Middle frontal gyrus (tissue), 1 donor: ENCODE results near the gene FGB.

Experiments
- DNase-seq: peaks from one replicate; pipeline ENCODE4 v3.0.0-alpha.2; 2015; ENCODE audit warnings: low spot score; ENCODE audit errors: extremely low spot score

Gene FGB

DNA sequence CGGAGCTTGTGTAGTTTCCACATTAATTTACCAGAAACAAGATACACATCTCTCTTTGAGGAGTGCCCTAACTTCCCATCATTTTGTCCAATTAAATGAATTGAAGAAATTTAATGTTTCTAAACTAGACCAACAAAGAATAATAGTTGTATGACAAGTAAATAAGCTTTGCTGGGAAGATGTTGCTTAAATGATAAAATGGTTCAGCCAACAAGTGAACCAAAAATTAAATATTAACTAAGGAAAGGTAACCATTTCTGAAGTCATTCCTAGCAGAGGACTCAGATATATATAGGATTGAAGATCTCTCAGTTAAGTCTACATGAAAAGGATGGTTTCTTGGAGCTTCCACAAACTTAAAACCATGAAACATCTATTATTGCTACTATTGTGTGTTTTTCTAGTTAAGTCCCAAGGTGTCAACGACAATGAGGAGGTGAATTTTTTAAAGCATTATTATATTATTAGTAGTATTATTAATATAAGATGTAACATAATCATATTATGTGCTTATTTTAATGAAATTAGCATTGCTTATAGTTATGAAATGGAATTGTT, at the start of gene FGB:
FGB (plus strand) TSS at position 315 of the 558 bp plus-strand sequence; CDS start at position 323, 8 bp downstream.
- DNase-seq, result no peak

DNA sequence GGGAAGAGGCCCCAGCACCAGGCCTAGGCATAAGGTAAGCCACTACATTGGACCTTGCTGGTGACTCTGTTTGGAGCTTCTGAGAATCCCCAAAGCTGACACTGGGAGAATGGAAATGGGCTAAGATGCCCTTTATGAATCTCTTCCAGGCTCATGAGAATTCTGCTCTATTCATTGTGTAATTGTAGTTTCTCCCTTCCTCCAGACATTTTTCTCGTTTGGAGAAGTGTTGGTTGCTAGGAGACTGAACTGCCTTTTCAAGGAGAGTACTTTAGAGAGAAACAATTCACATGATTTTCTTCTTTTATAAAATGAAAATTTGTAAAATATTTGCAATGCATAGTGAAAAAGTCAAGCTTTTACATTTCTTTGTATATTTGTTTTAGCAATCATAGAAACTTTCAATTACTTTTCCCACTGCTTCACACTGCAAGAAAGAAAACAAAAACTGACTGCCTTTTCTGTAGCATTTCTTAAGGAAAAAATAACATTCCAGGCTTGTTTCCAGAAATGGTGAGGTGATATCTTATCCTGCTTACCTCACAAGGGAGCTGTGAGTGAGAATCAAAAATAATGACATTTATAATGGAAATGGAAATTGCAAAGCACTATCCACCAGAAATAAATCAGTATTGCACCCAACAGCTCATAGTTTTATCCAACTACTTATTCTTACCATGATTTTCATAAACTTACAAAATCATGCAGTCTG, 46.3 kb upstream of the FGB start:
- DNase-seq, result peak; percentile 37

DNA sequence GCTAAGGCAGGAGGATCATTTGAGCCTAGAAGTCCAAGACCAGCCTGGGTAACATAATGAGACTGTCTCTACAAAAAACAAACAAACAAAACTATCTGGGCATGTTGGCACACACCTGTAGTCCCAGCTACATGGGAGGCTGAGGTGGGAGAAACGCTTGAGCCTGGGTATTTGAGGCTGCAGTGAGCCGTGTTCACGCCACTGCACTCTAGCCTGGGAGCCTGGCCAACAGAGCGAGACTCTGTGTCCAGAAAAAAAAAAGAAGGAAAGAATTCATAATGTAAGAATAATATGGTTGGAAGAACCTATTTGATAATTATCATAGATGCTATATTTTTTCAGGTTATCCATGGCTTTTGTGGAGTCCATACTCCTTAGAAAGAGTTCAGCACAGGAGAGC, 45.2 kb upstream of the FGB start:
- no peak for DNase-seq

DNA sequence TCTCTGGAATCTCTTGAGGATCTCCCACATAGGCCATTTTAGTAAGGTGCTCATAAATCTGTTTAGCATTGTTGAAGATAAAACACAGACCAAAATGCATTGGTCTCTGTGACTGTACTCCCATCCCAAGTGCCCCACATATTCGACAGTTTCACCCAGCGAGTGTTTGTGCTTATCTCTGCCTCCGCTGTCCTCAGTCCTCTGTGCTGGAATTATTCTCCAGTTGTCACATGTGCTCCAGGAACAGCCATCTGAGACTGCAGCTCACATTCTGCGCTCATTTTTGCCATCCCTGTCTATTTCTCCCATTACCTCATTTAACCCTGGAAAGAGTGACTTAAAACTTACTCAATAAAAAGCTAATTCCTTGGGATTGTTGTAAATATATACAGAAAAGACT, 43.6 kb upstream of the FGB start:
- no peak for DNase-seq

DNA sequence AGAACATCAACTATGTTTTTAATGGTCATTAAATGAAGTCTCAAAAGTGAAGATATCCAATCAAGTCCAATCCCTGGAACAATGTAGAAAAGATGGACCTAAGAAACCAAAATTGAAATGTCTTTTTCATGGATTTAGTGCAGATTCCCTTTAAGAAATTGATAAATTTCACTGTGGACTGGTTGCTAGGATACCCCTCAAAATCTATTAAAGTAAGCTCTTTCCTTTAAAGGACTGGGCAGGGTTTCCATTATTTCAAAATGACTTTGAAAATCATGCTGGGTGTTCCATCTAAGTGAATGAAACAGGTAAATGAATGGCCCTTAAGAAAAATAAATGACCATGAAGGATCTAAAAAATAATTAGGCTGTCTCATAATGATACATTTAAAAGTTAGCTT, 41.2 kb upstream of the FGB start:
- DNase-seq, result no peak

DNA sequence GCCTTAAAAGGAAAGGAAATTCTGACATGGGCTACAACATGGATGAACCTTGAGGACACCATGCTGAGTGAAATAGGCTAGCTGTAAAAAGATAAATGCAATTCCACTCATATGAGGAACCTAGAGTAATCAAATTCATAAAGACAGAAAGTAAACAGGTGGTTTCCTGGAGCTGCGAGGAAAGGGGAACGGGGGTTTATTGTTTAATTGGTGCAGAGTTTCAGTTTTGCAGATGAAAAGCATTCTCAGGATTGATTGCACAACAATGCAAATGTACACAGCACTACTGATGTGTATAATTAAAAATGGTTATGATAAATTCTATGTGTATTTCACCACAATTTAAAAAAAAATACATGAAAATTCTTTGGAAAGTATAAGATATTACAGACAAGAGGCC, 36.7 kb upstream of the FGB start:
- no peak for DNase-seq

DNA sequence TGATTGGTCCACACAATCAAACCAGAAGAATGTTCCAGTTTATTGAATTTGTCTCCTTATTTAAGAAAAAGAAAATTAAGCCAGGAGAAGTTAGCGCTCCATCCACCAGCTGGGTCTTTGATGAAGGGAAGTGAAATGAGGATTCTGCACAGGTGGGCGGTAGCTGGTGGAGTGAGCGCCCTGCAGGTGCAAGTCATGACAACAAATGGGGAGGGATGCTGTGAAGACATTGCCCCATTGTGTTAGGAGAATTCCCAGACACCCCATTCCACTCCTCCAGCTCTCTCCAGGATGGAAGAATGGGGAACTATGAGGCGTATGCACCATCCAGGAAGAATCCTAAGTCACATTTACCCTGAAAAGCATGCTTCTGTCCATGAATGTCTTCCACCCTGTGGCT, 35.5 kb upstream of the FGB start:
- DNase-seq, result no peak

DNA sequence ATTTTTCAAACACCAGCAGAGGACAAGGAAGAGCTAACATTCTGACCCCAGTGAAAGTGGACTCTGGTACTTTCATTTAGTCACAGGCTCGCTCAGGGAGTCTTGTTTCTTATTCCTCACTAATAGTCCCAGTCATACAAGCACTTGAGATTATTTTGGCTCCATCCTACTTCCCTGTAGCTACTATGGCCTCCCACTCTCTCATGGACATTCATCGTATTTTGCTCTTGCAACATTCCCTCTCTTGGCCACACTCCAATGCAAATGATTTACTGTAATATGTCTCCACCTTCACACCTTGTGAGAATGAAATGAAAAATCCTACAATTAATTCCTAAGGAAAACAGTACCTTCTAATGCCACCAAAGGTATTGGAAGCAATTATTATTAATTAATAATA, 33.9 kb upstream of the FGB start:
- no peak for DNase-seq

DNA sequence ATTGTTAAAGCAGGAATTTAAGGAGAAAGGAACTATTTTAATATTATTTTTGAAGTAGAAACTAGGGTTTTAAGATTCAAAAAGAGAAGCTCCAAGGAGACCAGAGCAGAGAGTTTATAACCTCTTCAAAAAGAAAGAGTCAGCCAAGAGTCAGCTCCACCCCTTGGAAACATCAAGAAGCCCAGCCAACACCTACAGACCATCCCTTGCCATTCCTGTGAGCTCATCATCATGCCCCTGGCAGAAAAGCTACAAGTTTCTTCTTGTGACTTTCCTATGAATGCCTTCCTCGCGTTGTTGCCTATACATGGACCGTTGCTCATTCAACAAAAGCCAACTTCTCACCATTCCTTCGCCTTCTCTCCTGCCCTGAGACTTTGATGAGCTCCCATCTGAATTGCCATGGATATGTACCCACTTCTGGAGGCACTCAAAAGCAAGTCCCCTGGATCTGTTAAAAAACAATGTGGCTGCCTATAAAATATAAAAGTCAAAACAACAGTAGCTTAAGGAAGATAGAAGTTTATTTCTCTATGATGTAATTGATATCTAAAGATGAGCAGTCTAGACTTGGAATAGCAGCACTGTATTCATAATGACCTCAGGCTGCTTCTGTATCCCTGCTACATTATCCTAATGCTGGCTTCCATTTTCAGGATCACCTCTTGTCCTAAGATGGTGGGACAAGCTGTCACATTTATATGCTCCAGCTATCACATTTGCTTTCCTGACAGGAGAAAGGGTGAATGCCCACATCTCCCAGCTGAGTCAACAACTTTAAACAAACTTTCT, 32.9 kb upstream of the FGB start:
- DNase-seq, result no peak

DNA sequence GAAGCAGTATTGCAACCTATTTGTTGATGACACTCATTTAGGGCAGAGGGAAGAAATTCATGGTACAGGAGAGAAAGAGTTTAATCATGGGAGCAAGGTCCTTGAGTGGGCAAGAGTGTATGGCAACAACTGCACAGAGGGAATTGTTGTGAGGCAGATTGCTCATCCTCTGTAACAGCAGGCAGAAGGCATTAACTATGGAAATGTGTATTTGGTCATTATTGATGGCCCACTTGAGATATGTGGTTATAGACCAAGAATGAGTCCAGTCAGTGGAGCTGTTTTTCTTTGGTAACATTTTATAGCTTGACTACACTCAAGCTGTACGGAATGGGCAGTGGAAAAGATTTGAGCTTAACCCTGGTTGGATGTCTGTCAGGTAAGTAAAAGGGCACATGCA, 28.5 kb upstream of the FGB start:
- DNase-seq, result no peak

DNA sequence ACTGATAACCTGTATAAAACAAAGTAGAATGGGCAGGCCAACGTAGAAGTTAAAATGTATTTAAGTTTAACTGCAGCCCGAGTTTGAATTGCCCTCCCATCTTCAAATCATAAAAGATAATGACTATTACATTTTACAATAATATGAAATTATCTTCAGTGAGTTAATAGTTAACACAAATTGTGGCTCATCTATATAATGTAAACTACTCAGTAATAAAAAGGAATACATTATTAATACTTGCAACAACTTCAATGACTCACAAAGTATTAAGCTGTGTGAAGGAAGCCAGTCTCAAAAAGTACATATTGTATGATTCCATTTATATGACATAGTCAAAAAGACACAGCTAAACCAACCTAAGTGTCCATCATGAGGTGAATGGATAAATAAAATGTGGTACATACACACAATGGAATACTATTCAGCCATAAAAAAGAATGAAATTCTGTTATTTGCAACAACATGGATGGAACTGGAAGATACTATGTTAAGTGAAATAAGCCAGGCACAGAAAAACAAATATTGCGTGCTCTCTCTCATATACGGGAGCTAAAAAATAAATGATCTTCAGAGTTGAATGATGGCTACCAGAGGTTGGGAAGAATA, 20.4 kb upstream of the FGB start:
- DNase-seq, result no peak

DNA sequence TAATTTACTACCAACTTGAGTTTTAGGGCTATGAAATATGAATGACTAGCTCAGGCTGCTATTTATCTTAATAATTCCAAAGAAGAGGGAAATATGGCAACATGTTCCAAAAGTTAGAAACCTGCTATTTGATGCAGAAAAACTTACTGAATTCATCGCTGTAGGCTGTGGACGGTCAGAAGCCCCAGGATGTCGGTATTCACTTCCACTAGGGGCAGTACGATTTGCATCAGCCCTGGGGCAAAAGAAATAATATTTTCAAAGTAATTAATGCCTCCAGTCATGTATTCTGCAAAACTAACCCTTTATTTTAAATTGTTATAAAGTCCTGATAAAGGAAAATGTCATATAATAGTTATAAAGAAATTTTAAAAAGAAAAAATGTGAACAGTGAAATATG, 17.1 kb upstream of the FGB start:
- no peak for DNase-seq

DNA sequence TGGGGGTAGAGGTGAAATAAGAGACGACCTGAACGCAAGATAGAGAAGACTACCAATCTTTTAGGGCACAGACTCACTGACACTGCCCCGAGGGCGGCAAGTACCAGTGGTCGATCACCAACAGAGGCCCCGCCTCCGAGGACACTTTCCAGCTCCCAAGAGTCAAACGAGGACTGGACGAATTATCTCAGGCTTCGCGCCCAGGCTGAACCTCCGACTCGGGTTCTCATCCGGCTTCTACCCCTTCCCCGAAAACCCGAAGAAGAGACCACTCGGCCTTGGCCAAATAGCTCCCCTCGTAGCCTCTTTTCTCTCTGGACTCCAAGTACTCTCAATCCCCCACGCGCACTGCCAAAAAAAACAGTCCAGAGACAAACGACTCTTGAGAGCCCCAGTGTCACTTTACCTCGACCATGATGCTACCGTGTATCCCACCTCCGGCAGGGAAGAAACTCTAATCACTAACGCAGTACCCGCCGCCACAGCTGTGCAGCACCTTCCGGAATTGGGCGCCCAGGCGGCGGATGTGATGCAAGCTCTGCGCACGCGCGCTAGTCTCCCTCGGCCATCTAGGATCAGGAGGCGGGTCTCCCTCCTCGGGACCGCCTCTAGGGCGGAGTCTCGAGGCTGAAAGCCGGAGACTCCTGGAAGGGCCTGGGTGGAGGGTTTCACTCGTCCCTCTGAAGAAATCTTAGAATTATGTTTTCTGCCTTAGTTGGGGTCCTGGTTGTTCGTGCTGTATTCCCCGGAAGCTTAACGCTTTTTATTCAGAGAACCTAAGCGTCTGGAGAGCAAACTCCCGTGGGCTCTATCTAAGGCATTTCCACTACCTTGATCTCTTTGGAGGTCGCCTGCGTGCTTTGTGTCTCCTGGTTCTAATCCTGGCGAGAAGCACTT, 12.7 kb upstream of the FGB start, which contains the start of gene PLRG1:
PLRG1 (minus strand) TSS at position 507 of the 897 bp plus-strand sequence; CDS start at position 415, 92 bp downstream.
- peak; percentile 92 for DNase-seq

DNA sequence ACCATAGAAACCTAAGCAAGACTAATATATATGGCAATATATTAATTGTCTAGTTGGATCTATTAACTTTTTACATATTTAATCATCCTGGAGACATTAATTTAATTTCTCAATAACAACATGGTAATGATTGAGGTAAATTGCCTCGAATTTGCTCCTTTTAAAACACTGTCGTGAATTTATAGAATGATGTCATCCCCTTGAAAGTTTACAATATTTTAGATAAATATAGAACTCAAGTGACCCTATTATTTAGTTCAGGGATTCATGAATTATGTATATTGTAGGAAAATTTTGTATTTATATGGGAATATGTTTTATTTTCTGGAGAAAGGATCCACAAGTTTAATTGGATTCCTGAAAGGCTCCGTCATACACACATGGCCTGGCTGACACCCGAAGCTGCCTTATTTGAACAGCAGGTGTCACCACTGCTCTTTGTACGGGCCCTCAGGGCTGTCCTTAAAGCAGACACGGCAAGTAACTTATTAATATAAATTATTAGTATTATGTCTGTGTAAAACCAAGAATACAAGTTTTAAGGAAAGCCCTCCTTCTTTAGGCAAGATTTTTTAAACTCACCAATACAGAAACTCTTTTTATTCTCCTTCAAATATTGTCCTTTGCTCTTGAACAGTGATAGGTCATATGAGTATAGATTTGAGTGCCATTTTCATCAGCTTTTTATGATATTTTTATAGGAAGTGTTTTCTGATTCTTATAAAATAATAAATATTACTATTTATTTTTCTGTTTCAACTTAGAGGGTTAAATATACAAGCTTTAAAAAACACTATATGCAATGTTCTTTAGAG, 10.7 kb upstream of the FGB start:
- peak; percentile 69 for DNase-seq

DNA sequence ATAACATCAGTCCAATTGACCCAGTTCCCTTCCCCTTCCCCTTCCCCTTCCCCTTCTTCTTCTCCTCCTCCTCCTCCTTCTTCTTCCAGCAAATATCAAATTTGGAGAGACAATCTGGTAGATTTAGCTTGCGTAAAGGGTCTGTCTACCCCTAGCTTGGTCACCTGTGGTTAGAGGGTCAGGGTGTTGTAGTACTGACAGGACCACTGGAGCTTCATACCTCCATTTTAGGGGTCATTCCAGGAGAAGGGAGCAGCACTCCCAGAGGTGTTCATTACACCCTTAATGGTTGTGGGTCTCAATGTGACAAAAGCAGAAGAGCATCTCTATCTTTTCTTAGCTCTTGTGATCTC, 3.7 kb upstream of the FGB start:
- no peak for DNase-seq

DNA sequence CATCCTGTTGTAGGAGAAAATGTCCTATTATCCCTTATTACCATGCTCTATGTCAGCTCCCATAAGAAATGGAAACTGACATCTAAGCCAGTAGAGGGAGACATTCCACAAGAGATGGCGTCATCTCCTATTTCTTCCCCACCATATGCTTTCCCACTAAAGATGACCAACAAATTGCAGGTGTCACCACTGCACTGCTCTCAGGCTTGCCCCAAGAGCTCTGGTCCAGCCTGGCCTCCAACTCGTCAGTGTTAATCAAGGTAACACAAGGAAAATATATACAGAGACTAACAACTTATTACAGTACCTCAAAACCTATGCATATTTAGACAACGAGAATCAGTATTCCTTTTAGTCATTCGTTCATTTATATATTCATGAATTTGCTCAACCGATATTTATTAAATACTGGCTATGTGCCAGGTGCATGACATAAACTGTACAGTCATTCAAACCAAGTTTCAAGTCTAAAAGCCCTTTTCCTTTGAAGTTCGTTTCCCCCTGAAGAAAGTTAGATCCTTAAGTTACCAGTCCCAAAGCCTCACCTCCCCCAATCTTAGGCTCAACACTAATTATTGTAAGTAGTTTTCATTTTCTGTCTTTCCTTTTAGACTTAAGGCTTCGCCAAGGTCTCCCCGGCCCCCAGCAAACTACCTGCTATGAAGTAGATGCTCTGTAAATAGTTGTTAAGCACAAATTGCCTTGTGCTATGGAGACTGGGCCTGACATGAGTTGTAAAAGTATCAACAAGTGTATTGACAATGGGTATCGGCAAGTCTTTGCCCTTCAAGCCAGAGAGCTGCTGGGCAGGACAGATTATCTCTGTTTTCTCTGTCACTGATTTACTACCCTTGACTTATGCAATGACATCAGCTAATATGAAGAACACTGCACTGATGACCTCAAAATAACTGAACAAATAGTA, 3.1 kb upstream of the FGB start:
- no peak for DNase-seq

DNA sequence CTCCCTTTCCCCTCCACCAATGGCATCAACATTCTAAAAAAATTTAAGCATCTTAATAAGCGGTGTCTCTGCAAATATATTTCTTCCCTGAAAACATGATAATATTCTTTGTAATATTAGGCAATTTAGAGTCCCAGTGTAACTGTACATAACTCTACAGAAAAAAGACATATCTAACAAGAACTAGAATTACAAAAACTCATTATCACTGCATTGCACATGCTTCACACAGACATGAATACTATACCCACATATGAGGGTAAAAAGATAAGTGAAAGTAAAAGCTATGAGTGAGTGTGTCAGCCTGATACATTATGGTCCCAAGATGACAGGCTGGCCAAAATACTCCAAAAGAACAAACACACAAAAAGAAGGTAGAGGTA, 2.4 kb upstream of the FGB start:
- DNase-seq, result no peak

DNA sequence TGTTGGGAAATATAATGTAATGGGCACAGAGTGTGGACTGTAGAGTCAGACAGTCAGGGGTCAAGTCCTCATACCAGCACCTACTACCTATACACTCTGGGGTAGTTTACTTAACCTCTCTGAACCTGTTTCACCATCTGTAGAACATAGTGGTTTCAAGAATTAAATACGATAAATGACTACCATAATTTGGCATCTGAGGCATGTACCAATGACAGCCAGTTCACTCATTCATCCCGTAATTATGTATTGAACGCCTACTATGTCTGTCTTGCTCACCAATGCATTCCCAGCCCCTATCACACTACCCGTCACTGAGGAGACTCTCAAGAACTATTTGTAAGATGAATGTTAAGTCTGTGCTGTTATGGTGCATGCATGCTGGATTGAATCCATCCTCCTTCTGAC, 2.0 kb upstream of the FGB start:
- no peak for DNase-seq

DNA sequence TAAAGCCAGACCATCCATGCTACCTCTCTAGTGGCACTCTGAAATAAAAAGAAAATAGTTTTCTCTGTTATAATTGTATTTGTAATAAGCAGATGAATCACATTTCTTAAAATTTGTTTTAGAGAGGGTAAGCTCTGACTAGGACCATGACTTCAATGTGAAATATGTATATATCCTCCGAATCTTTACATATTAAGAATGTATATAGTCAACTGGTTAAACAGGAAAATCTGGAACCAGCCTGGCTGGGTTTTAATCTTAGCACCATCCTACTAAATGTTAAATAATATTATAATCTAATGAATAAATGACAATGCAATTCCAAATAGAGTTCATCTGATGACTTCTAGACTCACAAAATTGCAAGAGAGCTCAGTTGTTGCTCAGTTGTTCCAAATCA, 1.5 kb downstream of the FGB start:
- DNase-seq, result no peak
